Inflammatory macrophage treated with lipopolysaccharide for 1 hour (primary cell): ENCODE results near the gene PIM1.
"Not testable (repeated sequence)": the region's sequence is repeated elsewhere in the genome, so short reads cannot be mapped to it uniquely, and the experiment has no call there.

ENCODE experiments used
- DNase-seq, 2 donors: peaks; one replicate each; pipeline ENCODE4 v3.0.0-alpha.2; 2020 to 2022

PIM1 gene

DNA sequence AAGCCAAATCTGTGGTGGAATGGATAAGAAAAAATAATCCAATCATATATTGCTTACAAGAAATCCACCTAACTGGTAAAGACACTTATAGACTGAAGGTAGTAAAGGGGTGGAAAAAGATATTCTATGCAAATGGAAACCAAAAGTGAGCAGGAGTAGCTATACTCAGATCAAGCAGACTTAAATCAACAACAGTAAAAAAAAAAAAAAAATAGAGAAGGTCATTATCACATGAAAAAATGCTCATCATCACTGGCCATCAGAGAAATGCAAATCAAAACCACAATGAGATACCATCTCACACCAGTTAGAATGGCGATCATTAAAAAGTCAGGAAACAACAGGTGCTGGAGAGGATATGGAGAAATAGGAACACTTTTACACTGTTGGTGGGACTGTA, 24.9 kb downstream of the PIM1 start:
- DNase-seq: not testable (repeated sequence)

DNA sequence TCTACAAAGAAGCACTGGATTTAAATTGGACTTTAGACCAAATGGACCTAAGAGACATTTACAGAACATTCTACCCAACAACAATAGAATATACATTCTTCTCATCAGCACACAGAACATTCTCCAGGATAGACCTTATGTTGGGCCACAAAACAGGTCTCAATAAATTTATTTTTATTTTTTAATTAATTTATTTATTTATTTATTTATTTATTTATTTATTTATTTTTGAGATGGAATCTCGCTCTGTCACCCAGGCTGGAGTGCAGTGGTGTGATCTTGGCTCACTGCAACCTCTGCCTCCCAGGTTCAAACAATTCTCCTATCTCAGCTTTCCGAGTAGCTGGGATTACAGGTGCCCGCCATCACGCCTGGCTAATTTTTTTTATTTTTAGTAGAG, 26.5 kb downstream of the PIM1 start:
- DNase-seq: not testable (repeated sequence)

GRCh38 chr6:37200085-37200484, 30.1 kb downstream of the PIM1 start:
- no peak for DNase-seq

DNA sequence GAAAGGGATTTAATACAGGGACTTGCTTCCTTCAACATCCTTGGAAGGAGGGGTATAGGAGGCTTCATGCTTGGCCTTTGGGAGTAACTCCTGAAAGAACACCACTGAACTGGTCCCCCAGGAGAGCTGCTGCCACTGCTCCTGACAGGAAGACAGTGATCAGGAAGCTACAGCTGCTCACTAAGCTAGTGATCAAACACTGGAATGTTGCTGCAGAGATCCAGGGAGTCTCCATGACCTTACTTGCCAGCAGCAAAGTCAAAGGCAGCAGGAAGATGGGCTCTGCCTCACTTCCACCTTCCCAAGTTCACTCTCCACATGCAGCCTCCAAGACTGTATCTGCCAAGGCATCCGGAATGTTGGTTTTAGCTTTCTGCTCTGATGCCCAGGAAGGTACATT, 31.8 kb downstream of the PIM1 start:
- DNase-seq: no peak

- no peak for DNase-seq
Observed at GRCh38 chr6:37202788-37203491, 33.0 kb downstream of the PIM1 start.

- no peak for DNase-seq
Observed at GRCh38 chr6:37204014-37204751, 34.2 kb downstream of the PIM1 start.

GRCh38 chr6:37205175-37205996, 35.4 kb downstream of the PIM1 start:
- no peak for DNase-seq

DNA sequence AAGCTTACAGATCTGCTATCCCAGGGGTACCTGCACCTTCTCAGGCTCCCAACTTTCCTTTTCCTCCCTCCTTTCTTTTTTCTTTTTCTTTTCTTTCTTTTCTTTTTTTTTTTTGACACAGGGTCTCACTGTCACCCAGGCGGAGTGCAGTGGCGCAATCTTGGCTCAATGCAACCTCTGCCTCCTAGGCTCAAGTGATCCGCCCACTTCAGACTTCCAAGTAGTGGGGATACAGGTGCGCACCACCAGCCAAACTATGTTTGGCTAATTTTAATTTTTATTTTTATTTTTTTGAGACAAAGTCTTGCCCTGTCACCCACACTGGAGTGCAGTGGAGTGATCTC, 36.0 kb downstream of the PIM1 start:
- no peak for DNase-seq

DNA sequence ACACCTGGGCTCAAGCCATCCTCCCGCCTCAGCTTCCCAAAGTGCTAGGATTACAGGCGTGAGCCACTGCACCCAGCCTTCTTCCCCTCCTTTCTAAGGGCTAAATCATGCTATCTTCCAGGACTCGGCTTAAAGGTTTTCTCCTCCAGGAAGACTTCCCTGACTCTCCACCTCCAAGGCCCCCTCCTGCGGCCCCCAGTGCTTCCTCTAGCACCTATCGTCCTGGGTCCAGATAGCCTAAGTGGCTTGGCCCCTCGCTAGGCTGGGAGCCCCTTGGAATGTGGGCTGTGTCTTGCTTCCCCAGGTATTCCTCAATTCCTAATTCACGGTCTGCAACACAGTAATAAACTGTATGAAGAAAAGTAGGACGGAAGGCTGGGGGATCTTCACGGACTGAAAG, 36.7 kb downstream of the PIM1 start:
- no peak for DNase-seq

DNA sequence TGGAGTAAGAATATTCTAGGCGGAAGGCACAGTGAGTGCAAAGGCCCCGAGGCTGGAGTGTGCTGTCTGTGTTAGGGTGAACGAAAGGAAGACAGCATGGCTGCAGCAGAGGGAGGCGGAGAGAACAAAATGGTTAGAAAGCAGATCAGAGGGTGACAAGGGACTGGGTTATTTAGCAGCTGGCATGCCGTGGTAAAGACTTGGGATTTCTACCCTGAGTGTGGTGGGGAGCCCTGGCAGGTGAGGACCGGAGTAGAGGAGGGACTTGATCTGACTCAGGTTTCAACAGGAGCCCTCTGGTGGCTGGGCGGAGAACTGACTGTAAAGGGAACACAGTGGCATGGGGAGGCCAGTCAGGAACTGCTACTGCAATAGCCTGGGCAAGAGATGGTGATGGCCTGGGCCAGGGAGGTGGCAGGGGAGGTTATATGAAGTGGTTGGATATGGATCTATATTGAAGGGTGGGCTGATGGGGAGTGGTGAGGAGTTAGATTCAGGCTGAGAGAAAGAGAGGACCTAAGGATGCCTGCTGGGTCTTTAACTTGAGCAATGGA, 38.0 kb downstream of the PIM1 start:
- peak; percentile 73 to 96 for DNase-seq

GRCh38 chr6:37208793-37209192, 38.8 kb downstream of the PIM1 start:
- no peak for DNase-seq

DNA sequence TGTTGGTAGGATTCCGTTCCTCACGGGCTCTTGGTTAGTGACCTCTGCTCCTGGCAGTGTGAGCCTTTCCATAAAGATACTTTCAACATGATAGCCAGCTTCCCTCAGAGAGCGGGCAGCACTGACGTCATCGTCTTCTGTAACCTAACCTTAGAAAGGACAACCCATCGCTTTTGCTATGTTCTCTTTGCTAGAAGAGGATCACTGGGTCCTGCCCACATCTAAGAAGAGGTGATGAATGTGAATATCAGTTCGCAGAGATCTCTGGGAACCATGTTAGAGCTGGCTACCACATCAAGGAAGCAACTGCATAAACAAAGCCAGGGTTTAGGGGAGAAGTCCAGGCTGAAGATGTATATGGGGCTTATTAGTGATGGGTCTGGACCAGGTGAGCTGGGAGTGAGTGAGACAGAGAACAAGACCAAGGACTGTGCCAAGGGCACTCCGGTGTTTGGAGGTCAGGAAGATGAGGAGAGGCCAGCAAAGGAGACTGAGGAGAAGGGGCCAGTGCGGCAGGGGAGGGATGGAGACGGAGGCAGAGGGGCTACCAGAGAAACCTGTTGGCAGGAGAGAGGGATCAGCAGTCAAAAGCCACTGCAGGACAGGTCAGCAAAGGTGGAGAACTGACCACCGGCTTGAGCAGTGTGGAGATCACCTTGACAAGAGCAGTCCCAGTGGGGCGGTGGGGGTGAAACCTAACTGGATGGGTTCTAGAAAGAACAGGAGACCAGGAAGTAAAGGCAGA, 39.7 kb downstream of the PIM1 start:
- DNase-seq: no peak

DNA sequence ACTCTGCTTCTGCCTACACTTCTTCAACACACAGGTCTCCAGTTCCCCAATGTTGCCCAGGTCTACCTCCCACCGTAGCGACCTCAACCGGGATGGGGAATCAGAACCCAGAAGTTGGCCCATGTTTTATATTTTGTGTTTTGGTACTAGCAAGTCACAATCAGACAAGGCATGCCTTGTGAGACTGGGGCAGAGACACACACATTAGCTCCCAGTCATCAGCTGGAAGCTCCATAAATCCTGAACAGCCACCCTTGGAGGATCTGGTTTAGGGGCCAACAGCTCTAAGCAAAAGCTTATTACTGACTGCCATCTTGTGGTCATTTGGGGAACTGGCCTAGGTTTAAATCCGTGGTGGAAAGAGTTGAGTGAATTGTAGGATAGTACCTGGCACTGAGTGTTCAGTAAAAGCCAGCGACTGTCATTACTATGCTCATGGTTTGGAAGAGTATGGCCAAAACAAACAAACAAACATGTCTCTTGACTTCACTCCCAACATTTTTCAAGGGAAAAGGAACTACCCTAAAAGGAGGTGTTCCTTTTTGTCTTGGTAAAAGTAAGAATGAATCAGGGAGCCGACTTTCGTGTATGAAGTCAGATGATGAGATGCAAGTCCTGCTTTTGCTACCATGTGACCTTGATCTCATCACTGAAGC, 40.5 kb downstream of the PIM1 start:
- DNase-seq: peak; percentile 58 to 98

GRCh38 chr6:37212268-37212667, 42.3 kb downstream of the PIM1 start:
- DNase-seq: no peak

DNA sequence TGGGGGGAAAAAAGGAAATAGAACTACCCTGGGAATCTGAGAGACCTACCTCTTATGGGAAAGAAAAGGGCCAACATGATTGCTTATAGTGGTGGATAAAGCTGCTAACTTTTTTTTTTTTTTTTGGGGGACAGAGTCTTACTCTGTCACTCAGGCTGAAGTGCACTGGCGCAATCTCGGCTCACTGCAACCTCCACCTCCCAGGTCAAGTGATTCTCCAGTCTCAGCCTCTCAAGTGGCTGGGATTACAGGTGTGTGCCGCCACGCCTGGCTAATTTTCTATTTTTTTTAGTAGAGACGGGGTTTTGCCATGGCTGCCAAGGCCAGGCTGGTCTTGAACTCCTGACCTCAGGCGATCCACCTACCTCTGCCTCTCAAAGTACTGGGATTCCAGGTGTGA, 48.1 kb downstream of the PIM1 start:
- DNase-seq: no peak

DNA sequence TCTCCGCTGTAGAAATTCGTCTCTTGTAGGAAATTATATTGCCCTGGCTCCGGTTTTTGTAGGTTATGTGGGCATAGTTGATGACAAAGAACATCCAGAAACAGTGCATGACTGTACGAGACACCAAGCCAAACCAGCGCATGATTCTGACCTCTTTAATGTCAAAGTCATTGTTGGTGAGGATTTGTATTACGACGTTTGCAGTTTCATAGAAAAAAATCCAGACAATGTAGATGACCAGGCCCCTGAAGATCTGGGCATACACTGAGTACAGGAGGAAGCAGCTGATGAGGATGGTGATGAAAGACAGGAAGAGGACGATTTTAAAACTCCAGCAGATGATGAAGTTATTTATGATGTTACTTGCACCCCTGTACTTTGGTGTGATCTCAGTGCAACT, 48.6 kb downstream of the PIM1 start:
- DNase-seq: peak; percentile 34 to 40

- DNase-seq: no peak
Observed at GRCh38 chr6:37221585-37222124, 51.7 kb downstream of the PIM1 start.

GRCh38 chr6:37222125-37222967, 52.4 kb downstream of the PIM1 start:
- peak; percentile 62 to 77 for DNase-seq

- DNase-seq: no peak
Observed at GRCh38 chr6:37222992-37223391, 53.0 kb downstream of the PIM1 start.
